ENCODE data around the gene MRTFA.
"Not testable (repeated sequence)": the region's sequence is repeated elsewhere in the genome, so short reads cannot be mapped to it uniquely, and the experiment has no call there.

The MRTFA gene

GRCh38 chr22:40511604-40512003 is 124.9 kb downstream of the MRTFA start:
- in situ Hi-C loops (cut with MboI; ENCODE audit: low pct_unique_long_range_greater_than_20kb, low sequenced_read_pairs): no loop called here
- no peak for DNase-seq

- no peak for DNase-seq
- in situ Hi-C loops (cut with MboI; ENCODE audit: low pct_unique_long_range_greater_than_20kb, low sequenced_read_pairs): no loop called here
These were observed 125.7 kb downstream of the MRTFA start for GRCh38 chr22:40510631-40511364.

- DNase-seq: peak; percentile 37
- in situ Hi-C loops (cut with MboI; ENCODE audit: low pct_unique_long_range_greater_than_20kb, low sequenced_read_pairs): no loop called here
These were observed 127.0 kb downstream of the MRTFA start for GRCh38 chr22:40509401-40510134.

- in situ Hi-C loops (cut with MboI; ENCODE audit: low pct_unique_long_range_greater_than_20kb, low sequenced_read_pairs); DNase-seq: not testable (repeated sequence)
These were observed 128.5 kb downstream of the MRTFA start for GRCh38 chr22:40508046-40508445.

- in situ Hi-C loops (cut with MboI; ENCODE audit: low pct_unique_long_range_greater_than_20kb, low sequenced_read_pairs): no loop called here
- no peak for DNase-seq
These were observed 129.0 kb downstream of the MRTFA start for GRCh38 chr22:40507491-40507890.

- in situ Hi-C loops (cut with MboI; ENCODE audit: low pct_unique_long_range_greater_than_20kb, low sequenced_read_pairs): no loop called here
- DNase-seq: no peak
These were observed 129.8 kb downstream of the MRTFA start for GRCh38 chr22:40506762-40507161.

GRCh38 chr22:40504285-40505249 is 132.0 kb downstream of the MRTFA start:
- no peak for DNase-seq
- in situ Hi-C loops (cut with MboI; ENCODE audit: low pct_unique_long_range_greater_than_20kb, low sequenced_read_pairs): no loop called here

- in situ Hi-C loops (cut with MboI; ENCODE audit: low pct_unique_long_range_greater_than_20kb, low sequenced_read_pairs): no loop called here
These were observed 133.6 kb downstream of the MRTFA start for GRCh38 chr22:40502919-40503318.

GRCh38 chr22:40500465-40500786 is 136.1 kb downstream of the MRTFA start:
- DNase-seq; in situ Hi-C loops (cut with MboI; ENCODE audit: low pct_unique_long_range_greater_than_20kb, low sequenced_read_pairs): not testable (repeated sequence)

More at GRCh38 chr22:40502919-40503318, 133.6 kb downstream of the MRTFA start:
- no peak for DNase-seq

- in situ Hi-C loops (cut with MboI; ENCODE audit: low pct_unique_long_range_greater_than_20kb, low sequenced_read_pairs): no loop called here
- no peak for DNase-seq
These were observed 137.3 kb downstream of the MRTFA start for GRCh38 chr22:40499209-40499623.

- no peak for DNase-seq
- in situ Hi-C loops (cut with MboI; ENCODE audit: low pct_unique_long_range_greater_than_20kb, low sequenced_read_pairs): no loop called here
These were observed 137.9 kb downstream of the MRTFA start for GRCh38 chr22:40498420-40499208.

- no peak for DNase-seq
- in situ Hi-C loops (cut with MboI; ENCODE audit: low pct_unique_long_range_greater_than_20kb, low sequenced_read_pairs): no loop called here
These were observed 143.1 kb downstream of the MRTFA start for GRCh38 chr22:40493441-40493840.

- DNase-seq: peak; percentile 94
- in situ Hi-C loops (cut with MboI; ENCODE audit: low pct_unique_long_range_greater_than_20kb, low sequenced_read_pairs): no loop called here
These were observed 144.4 kb downstream of the MRTFA start for GRCh38 chr22:40491990-40492631.

GRCh38 chr22:40487663-40488249 is 148.8 kb downstream of the MRTFA start:
- in situ Hi-C loops (cut with MboI; ENCODE audit: low pct_unique_long_range_greater_than_20kb, low sequenced_read_pairs): no loop called here
- peak; percentile 42 for DNase-seq

GRCh38 chr22:40486962-40487602 is 149.4 kb downstream of the MRTFA start:
- in situ Hi-C loops (cut with MboI; ENCODE audit: low pct_unique_long_range_greater_than_20kb, low sequenced_read_pairs): no loop called here
- DNase-seq: no peak

- no peak for DNase-seq
- in situ Hi-C loops (cut with MboI; ENCODE audit: low pct_unique_long_range_greater_than_20kb, low sequenced_read_pairs): no loop called here
These were observed 150.5 kb downstream of the MRTFA start for GRCh38 chr22:40485813-40486667.
